Stomach (tissue), 9 donors: Measurements from ENCODE around the gene PRX. TPM values are rescaled to one million over a fixed set of nuclear protein-coding genes. Genes with fewer than 3 reads are reported as not detected.
"Not testable (repeated sequence)": the region's sequence is repeated elsewhere in the genome, so short reads cannot be mapped to it uniquely, and the experiment has no call there.

Source experiments
- DNase-seq, 2 donors: peaks; one replicate each; pipeline versions ENCODE4 v3.0.0 to v3.0.0-alpha.2; 2013 to 2019
- H3K27ac ChIP-seq, 5 donors: fragments of 200-600 bp in 4 of 5; sonication (generic) in 4 of 5; one replicate each; pipeline ENCODE4 v1.5.1; 2013 to 2019; ENCODE audit warnings: mild to moderate bottlenecking in 1 of 5, moderate library complexity in 1 of 5
- H3K27me3 ChIP-seq, 3 donors: fragments of 200-600 bp; sonication (generic); one replicate each; pipeline ENCODE4 v1.5.1; 2017 to 2019; ENCODE audit warnings: mixed run types in 1 of 3
- H3K36me3 ChIP-seq, 4 donors: fragments of 200-600 bp; sonication (generic); 1 replicate in 3 of 4; 2 replicates in 1 of 4; pipeline ENCODE4 v1.5.1; 2016 to 2019
- H3K4me1 ChIP-seq, 4 donors: fragments of 200-600 bp; sonication (generic); one replicate each; pipeline ENCODE4 v1.5.1; 2016 to 2019
- H3K4me3 ChIP-seq, 4 donors: fragments of 200-600 bp; sonication (generic) in 3 of 4; one replicate each; pipeline ENCODE4 v1.5.1; 2016 to 2019; ENCODE audit warnings: mild to moderate bottlenecking in 1 of 4
- H3K9me3 ChIP-seq, 4 donors: fragments of 200-600 bp; sonication (generic); one replicate each; pipeline ENCODE4 v1.5.1; 2016 to 2019
- CTCF ChIP-seq, 7 experiments: fragments of 450-650 bp in 4 of 7; fragments of 200-600 bp in 3 of 7; sonication (generic) in 3 of 7; IDR thresholded peaks; one replicate each; pipeline ENCODE4 v1.5.1; 2016 to 2019; ENCODE audit warnings: antibody characterized with exemption in 7 of 7, control low read depth in 2 of 7, mild to moderate bottlenecking in 1 of 7
- EP300 ChIP-seq: sonication (generic); formaldehyde crosslinking; IDR thresholded peaks from one replicate; pipeline ENCODE4 v1.6.1; 2017; ENCODE audit warnings: antibody characterized with exemption
- POLR2A ChIP-seq, 4 donors: fragments of 450-650 bp; IDR thresholded peaks; one replicate each; pipeline ENCODE4 v1.6.1; 2016; ENCODE audit warnings: antibody characterized with exemption in 4 of 4, control low read depth in 2 of 4, mild to moderate bottlenecking in 1 of 4, moderate library complexity in 1 of 4
- POLR2AphosphoS5 ChIP-seq, 3 donors: sonication (generic); formaldehyde crosslinking; IDR thresholded peaks; one replicate each; pipeline ENCODE4 v1.6.1; 2016; ENCODE audit warnings: antibody characterized with exemption in 3 of 3
- WGBS, 5 donors: extraction: QIAGEN DNeasy Blood & Tissue Kit in 3 of 5; methylation state at CpG; one replicate each; pipeline versions ENCODE4 v1.1.5 to v1.1.7; 2013 to 2018; 5-methylcytosine and 5-hydroxymethylcytosine counted together
- intact Hi-C: fragments of 100-400 bp; cut with DNase I; formaldehyde crosslinking; loops from one replicate; pipeline ENCODE4 v1.15.1; 2023; ENCODE audit warnings: low total_unique reads
- polyA plus RNA-seq, 3 donors: library from polyadenylated mRNA; stranded (reverse); fragments of 200-250 nt; gene quantifications; one replicate each; pipeline ENCODE4 v1.2.3, GENCODE V29; 2013
- total RNA-seq, 5 donors: library from RNA; depleted of rRNA; stranded (reverse); fragments of >200 nt; gene quantifications; one replicate each; pipeline versions ENCODE4 v1.1.0 to v1.2.3, GENCODE V29; 2014 to 2016
- donor health status: healthy with polysubstance abuse.
- donor health status: Bipolar disorder and iron deficiency.
- donor health status: healthy.

Gene PRX
- total and polyA plus RNA-seq, 8 donors = 1.6 to 8.6 (median 4.3) TPM; not detected in 1

GRCh38 chr19:40412866-40413265, 312 bp downstream of the PRX start:
- intact Hi-C loops = no loop called here
- 70 to 83% (median 76%) methylated on average over 4 of the region's 4 CpGs for WGBS, 5 donors
- Histone ChIP-seq H3K27me3 (no peaks in the 10 kb centered on the region), H3K9me3 (no peaks in the 10 kb centered on the region), H3K36me3 (no peaks in the 10 kb centered on the region), H3K27ac (peak overlapping the region in 1 of 5 donors; percentile 60), H3K4me3 (peak overlapping the region in 1 of 4 donors; percentile 6), H3K4me1 (peaks cover 8 to 29% (median 21%) of the 10 kb centered on the region in 4 donors)
- no peak for TF ChIP-seq CTCF (IDR thresholded peaks at IDR 0.05)
- TF ChIP-seq POLR2AphosphoS5 (IDR thresholded peaks at IDR 0.05) = no peak
- no peak for TF ChIP-seq POLR2A (IDR thresholded peaks at IDR 0.05)
- TF ChIP-seq EP300 = no peak
- DNase-seq = no peak

- intact Hi-C loops = no loop called here
- Histone ChIP-seq H3K4me1 (peaks cover 4 to 23% (median 16%) of the 10 kb centered on the region in 4 donors), H3K36me3 (no peaks in the 10 kb centered on the region), H3K27ac (peak overlapping the region in 3 of 5 donors; percentile 31 to 60 (median 56)), H3K4me3 (no peak overlapping the region), H3K27me3 (no peaks in the 10 kb centered on the region), H3K9me3 (no peaks in the 10 kb centered on the region)
- 51 to 75% (median 70%) methylated on average over 7 to 8 of the region's 8 CpGs for WGBS, 5 donors
- TF ChIP-seq POLR2A (IDR thresholded peaks at IDR 0.05) = no peak
- no peak for TF ChIP-seq POLR2AphosphoS5 (IDR thresholded peaks at IDR 0.05)
- no peak for TF ChIP-seq CTCF (IDR thresholded peaks at IDR 0.05)
- TF ChIP-seq EP300 = no peak
- no peak for DNase-seq
Observed at GRCh38 chr19:40411958-40412499, 1.1 kb downstream of the PRX start.

- no peak for TF ChIP-seq POLR2AphosphoS5 (IDR thresholded peaks at IDR 0.05)
- no peak for TF ChIP-seq CTCF (IDR thresholded peaks at IDR 0.05)
- no peak for TF ChIP-seq POLR2A (IDR thresholded peaks at IDR 0.05)
- TF ChIP-seq EP300 = no peak
- no peak overlapping the region for H3K4me3 ChIP-seq
- 49 to 62% (median 54%) methylated on average over 13 to 16 of the region's 16 CpGs for WGBS, 5 donors
- intact Hi-C loops = no loop called here
- H3K27ac ChIP-seq = peak overlapping the region in 3 of 5 donors; percentile 31 to 60 (median 56)
- H3K36me3 ChIP-seq = no peaks in the 10 kb centered on the region
- H3K9me3 ChIP-seq = no peaks in the 10 kb centered on the region
- H3K27me3 ChIP-seq = no peaks in the 10 kb centered on the region
- no peak for DNase-seq
- H3K4me1 ChIP-seq = peaks cover 0 to 17% (median 11%) of the 10 kb centered on the region in 4 donors
Observed at GRCh38 chr19:40411125-40411842, 1.9 kb downstream of the PRX start.

- intact Hi-C loops = no loop called here
- no peaks in the 10 kb centered on the region for H3K27me3 ChIP-seq
- H3K27ac ChIP-seq = no peak overlapping the region
- no peak overlapping the region for H3K4me3 ChIP-seq
- H3K9me3 ChIP-seq = no peaks in the 10 kb centered on the region
- H3K4me1 ChIP-seq = peaks cover 0 to 17% (median 11%) of the 10 kb centered on the region in 4 donors
- H3K36me3 ChIP-seq = no peaks in the 10 kb centered on the region
- TF ChIP-seq POLR2AphosphoS5 (IDR thresholded peaks at IDR 0.05) (no peak), POLR2A (IDR thresholded peaks at IDR 0.05) (no peak), EP300 (no peak), CTCF (IDR thresholded peaks at IDR 0.05) (no peak)
- 60 to 80% (median 76%) methylated on average over 5 to 9 of the region's 9 CpGs for WGBS, 5 donors
- no peak for DNase-seq
Observed at GRCh38 chr19:40410030-40410389, 3.2 kb downstream of the PRX start.

GRCh38 chr19:40408598-40408925, 4.6 kb downstream of the PRX start:
- DNase-seq, H3K27ac ChIP-seq, H3K27me3 ChIP-seq, intact Hi-C loops, H3K9me3 ChIP-seq, H3K36me3 ChIP-seq, H3K4me3 ChIP-seq: not testable (repeated sequence)
- 87 to 90% (median 89%) methylated on average over 8 of the region's 8 CpGs; no CpG with 5 or more reads in 1 of the 5 donors for WGBS, 5 donors
- peaks cover 0 to 23% (median 18%) of the 10 kb centered on the region in 4 donors for H3K4me1 ChIP-seq
